Psoas muscle (tissue), 8 donors: ENCODE data around the gene SLCO4C1. TPM values are rescaled to one million over a fixed set of nuclear protein-coding genes. Genes with fewer than 3 reads are reported as not detected.
A peak's percentile ranks its signal among the peaks of the same experiment; 100 is the strongest.
"Not testable (repeated sequence)": the region's sequence is repeated elsewhere in the genome, so short reads cannot be mapped to it uniquely, and the experiment has no call there.

Source experiments
- ATAC-seq, 4 donors: fragments of 200-7000 bp; cut with Tn5 transposase; one replicate each; pipeline ENCODE4 v1.9.1; 2020; ENCODE audit warnings: moderate library complexity in 3 of 4, mild to moderate bottlenecking in 2 of 4
- DNase-seq, 2 donors: peaks; one replicate each; pipeline ENCODE4 v3.0.0-alpha.2; 2020
- H3K27ac ChIP-seq: fragments of 200-600 bp; one replicate; pipeline ENCODE4 v1.8.0; 2022
- H3K27me3 ChIP-seq, 3 donors: fragments of 200-600 bp in 1 of 3; one replicate each; pipeline versions ENCODE4 v1.6.1 to v1.8.0; 2013 to 2022; ENCODE audit warnings: low read length in 2 of 3, mild to moderate bottlenecking in 2 of 3, moderate library complexity in 1 of 3; ENCODE audit not compliant: insufficient read depth in 3 of 3
- H3K36me3 ChIP-seq, 2 donors: fragments of 200-600 bp in 1 of 2; one replicate each; pipeline versions ENCODE4 v1.6.1 to v1.8.0; 2013 to 2022; ENCODE audit warnings: low read depth in 1 of 2, mild to moderate bottlenecking in 1 of 2, moderate library complexity in 1 of 2; ENCODE audit not compliant: insufficient read depth in 1 of 2
- H3K4me1 ChIP-seq: fragments of 200-600 bp; one replicate; pipeline ENCODE4 v1.8.0; 2022
- H3K4me3 ChIP-seq: fragments of 200-600 bp; one replicate; pipeline ENCODE4 v1.8.0; 2022; ENCODE audit warnings: mild to moderate bottlenecking
- H3K9me3 ChIP-seq: fragments of 200-600 bp; one replicate; pipeline ENCODE4 v1.8.0; 2022
- CTCF ChIP-seq: fragments of 200-600 bp; IDR thresholded peaks from one replicate; pipeline ENCODE4 v1.8.0; 2022; ENCODE audit warnings: antibody characterized with exemption
- WGBS, 3 donors: extraction: QIAGEN DNeasy Blood & Tissue Kit; methylation state at CpG; one replicate each; pipeline versions ENCODE4 v1.1.6 to v1.1.7; 2013; 5-methylcytosine and 5-hydroxymethylcytosine counted together
- intact Hi-C, 2 donors: fragments of 100-400 bp; cut with DNase I; formaldehyde crosslinking; loops; one replicate each; pipeline versions ENCODE4 v1.11.0 to v1.14.2; 2022
- long read RNA-seq, 2 donors: library from polyadenylated mRNA; unstranded; transcript quantifications; one replicate each; pipeline ENCODE4 v2.0.0, GENCODE V29; 2021
- polyA plus RNA-seq, 3 donors: library from polyadenylated mRNA; stranded (reverse); fragments of 200-250 nt; gene quantifications; one replicate each; pipeline ENCODE4 v1.2.3, GENCODE V29; 2013
- total RNA-seq, 4 donors: library from RNA; stranded (reverse); fragmentation: NEBNext Ultra II Directional in 2 of 4; extraction: Animal tissue kit (Norgen Biotek cat#: 25700) in 2 of 4; gene quantifications; one replicate each; pipeline versions ENCODE4 v1.2.1 to v1.2.4, GENCODE V29; 2021 to 2023
- donor health status: healthy with polysubstance abuse.
- donor health status: DM: no; HTN: no; CAD: no; lungs with moderate emphysema.
- donor health status: Bipolar disorder and iron deficiency.
- donor health status: healthy.
- donor health status: DM: yes; HTN: yes; CAD: no.
- donor health status: DM: no; HTN: no; CAD: no.
- donor health status: DM: no; HTN: no; CAD: no.
- donor health status: DM: yes; HTN: yes; CAD: no.

The SLCO4C1 gene
- under 1 TPM in 1 of 4 donors, not detected in 3; 0.15 TPM for total RNA-seq
- under 1 TPM in 2 of 3 donors, not detected in 1; under 0.01 to 0.03 TPM for polyA plus RNA-seq
- long read RNA-seq, donor 1 = 0 reads
- long read RNA-seq, donor 2 = 0 reads

GRCh38 chr5:102296178-102296817 is at the start of gene SLCO4C1:
SLCO4C1 (minus strand) TSS chr5:102296284; CDS start chr5:102296262, 22 bp downstream.
- Histone ChIP-seq H3K27ac (no peak within 1 kb of the TSS), H3K36me3 (no peaks in the 10 kb centered on the region), H3K9me3 (no peaks in the 10 kb centered on the region), H3K4me3 (peak within 1 kb of the TSS; percentile 56), H3K27me3 (peaks cover 0 to 12% (median 2%) of the 10 kb centered on the region in 3 donors), H3K4me1 (no peaks in the 10 kb centered on the region)
- peak; percentile 13 for TF ChIP-seq CTCF
- intact Hi-C loops = no loop called here
- ATAC-seq (peak; percentile 43 to 84 (median 74)), DNase-seq (peak; percentile 53 to 75)
- WGBS, 3 donors = 1% methylated on average over 40 to 42 of the region's 42 CpGs

- no peak for TF ChIP-seq CTCF
- no peaks in the 10 kb centered on the region for H3K27me3 ChIP-seq
- H3K4me3 ChIP-seq = no peak overlapping the region
- DNase-seq (no peak), ATAC-seq (peak in 1 of 4 donors; percentile 25)
- no peaks in the 10 kb centered on the region for H3K9me3 ChIP-seq
- 43 to 45% (median 43%) methylated on average over 2 of the region's 2 CpGs for WGBS, 3 donors
- H3K36me3 ChIP-seq = no peaks in the 10 kb centered on the region
- no peaks in the 10 kb centered on the region for H3K4me1 ChIP-seq
- H3K27ac ChIP-seq = no peak overlapping the region
- intact Hi-C loops = no loop called here
Observed at GRCh38 chr5:102341681-102342288, 45.7 kb upstream of the SLCO4C1 start.

- Histone ChIP-seq H3K36me3 (no peaks in the 10 kb centered on the region), H3K27ac (no peak overlapping the region), H3K27me3 (no peaks in the 10 kb centered on the region), H3K4me3 (no peak overlapping the region), H3K9me3 (no peaks in the 10 kb centered on the region), H3K4me1 (no peaks in the 10 kb centered on the region)
- ATAC-seq (no peak), DNase-seq (no peak)
- 37 to 45% (median 38%) methylated on average over 2 of the region's 2 CpGs for WGBS, 3 donors
- intact Hi-C loops = no loop called here
- no peak for TF ChIP-seq CTCF
Observed at GRCh38 chr5:102324714-102325113, 28.6 kb upstream of the SLCO4C1 start.

- H3K4me3 ChIP-seq, H3K4me1 ChIP-seq, H3K27ac ChIP-seq, H3K36me3 ChIP-seq, H3K27me3 ChIP-seq, H3K9me3 ChIP-seq, ATAC-seq, DNase-seq, intact Hi-C loops: not testable (repeated sequence)
- 81 to 92% (median 86%) methylated on average over 4 of the region's 4 CpGs for WGBS, 3 donors
Observed at GRCh38 chr5:102318801-102319200, 22.7 kb upstream of the SLCO4C1 start.

- no peaks in the 10 kb centered on the region for H3K4me1 ChIP-seq
- H3K4me3 ChIP-seq = no peak overlapping the region
- no peaks in the 10 kb centered on the region for H3K36me3 ChIP-seq
- no peaks in the 10 kb centered on the region for H3K9me3 ChIP-seq
- ATAC-seq (no peak), DNase-seq (no peak)
- no peak overlapping the region for H3K27ac ChIP-seq
- TF ChIP-seq CTCF = no peak
- H3K27me3 ChIP-seq = no peaks in the 10 kb centered on the region
- intact Hi-C loops = no loop called here
- WGBS, 3 donors = 82 to 98% (median 87%) methylated on average over 1 of the region's 1 CpG
Observed at GRCh38 chr5:102314328-102314727, 18.2 kb upstream of the SLCO4C1 start.
